Subcutaneous abdominal adipose tissue (tissue), 5 donors: Measurements from ENCODE around the gene STXBP1.

Experiments used
- H3K27ac ChIP-seq: one replicate; pipeline ENCODE4 v1.7.0; 2013; ENCODE audit warnings: low read depth, mild to moderate bottlenecking, inconsistent platforms, low read length, moderate library complexity
- H3K27me3 ChIP-seq, 5 donors: one replicate each; pipeline ENCODE4 v1.7.0; 2013; ENCODE audit warnings: low read length in 5 of 5, inconsistent platforms in 1 of 5; ENCODE audit not compliant: control insufficient read depth in 5 of 5, insufficient read depth in 4 of 5
- H3K36me3 ChIP-seq, 5 donors: one replicate each; pipeline ENCODE4 v1.7.0; 2013; ENCODE audit warnings: low read length in 5 of 5; ENCODE audit not compliant: control insufficient read depth in 5 of 5, insufficient read depth in 5 of 5
- H3K4me1 ChIP-seq, 5 donors: one replicate each; pipeline ENCODE4 v1.7.0; 2013; ENCODE audit warnings: low read length in 5 of 5, mild to moderate bottlenecking in 3 of 5, moderate library complexity in 1 of 5; ENCODE audit not compliant: control insufficient read depth in 5 of 5, insufficient read depth in 5 of 5
- H3K4me3 ChIP-seq, 5 donors: one replicate each; pipeline ENCODE4 v1.7.0; 2013; ENCODE audit warnings: low read length in 5 of 5, low read depth in 1 of 5
- H3K9ac ChIP-seq, 5 donors: one replicate each; pipeline ENCODE4 v1.7.0; 2013; ENCODE audit warnings: low read length in 5 of 5, mild to moderate bottlenecking in 4 of 5, moderate library complexity in 3 of 5
- H3K9me3 ChIP-seq, 5 donors: one replicate each; pipeline ENCODE4 v1.7.0; 2013; ENCODE audit warnings: low read length in 5 of 5; ENCODE audit not compliant: control insufficient read depth in 5 of 5
- donor health status: healthy.
- donor health status: healthy.
- donor health status: healthy.
- donor health status: healthy.
- donor health status: healthy.

Gene STXBP1

DNA sequence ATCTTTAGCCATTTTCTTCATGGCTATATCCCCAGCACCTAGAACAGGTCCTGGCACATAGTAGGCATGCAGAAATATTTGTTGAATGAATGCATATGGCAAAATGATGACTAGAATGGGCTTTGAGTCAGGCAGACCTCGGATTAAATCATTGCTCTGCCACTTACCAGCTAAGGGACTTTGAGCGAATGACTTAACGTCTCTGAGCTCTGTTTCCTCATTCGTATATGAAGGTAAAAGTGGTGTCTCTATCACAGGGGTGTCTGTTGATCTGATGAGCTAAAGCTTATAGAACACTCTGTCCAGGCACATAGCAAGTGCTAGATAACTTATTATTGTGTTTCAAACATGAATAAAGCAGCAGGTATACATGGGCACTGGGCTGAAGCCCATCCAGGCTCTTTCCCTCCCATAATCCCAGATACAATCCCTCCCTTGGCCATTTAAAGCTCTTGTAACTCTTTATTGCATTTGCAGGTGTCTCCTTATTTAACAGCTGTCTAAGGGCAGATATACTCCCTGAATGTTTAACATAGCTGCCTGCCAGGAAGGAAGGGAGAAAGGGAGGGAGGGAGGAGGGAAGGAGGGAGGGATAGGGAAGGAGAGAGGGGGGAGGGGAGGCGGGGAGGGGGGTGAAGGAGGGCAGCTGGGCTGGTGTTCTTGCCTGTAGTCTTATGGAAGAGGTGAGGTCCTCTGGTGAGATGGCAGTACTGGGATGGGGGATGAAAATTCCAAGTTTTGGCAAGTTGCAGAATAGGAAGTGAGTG, 23.2 kb upstream of the STXBP1 start:
- no peak overlapping the region for H3K4me3 ChIP-seq
- no peaks in the 10 kb centered on the region for H3K9me3 ChIP-seq
- no peaks in the 10 kb centered on the region for H3K36me3 ChIP-seq
- no peaks in the 10 kb centered on the region for H3K27me3 ChIP-seq
- H3K4me1 ChIP-seq = peaks cover 0 to 3% (median 0%) of the 10 kb centered on the region in 5 donors
- H3K9ac ChIP-seq = no peak overlapping the region
- no peak overlapping the region for H3K27ac ChIP-seq

DNA sequence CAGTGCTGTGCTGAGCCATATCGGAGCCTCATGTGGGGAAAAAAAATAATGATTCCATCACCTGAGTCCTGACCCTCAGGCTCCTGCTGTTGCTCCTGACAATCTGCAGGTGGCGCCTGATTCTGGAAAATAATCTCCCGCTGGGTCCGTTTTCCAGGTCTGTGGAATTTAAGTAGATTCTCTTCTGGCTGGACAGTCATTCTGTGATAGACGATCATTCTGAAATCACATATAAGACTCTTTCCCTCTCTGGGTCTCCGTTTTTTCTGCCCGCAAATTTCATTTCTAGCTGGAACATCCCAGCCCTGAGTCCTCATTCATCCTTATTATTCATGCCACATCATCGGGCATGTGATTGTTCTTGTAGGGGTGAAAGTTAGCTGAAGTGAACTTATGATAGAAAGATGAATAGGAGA, 22.1 kb upstream of the STXBP1 start:
- Histone ChIP-seq H3K27me3 (no peaks in the 10 kb centered on the region), H3K36me3 (no peaks in the 10 kb centered on the region), H3K4me3 (no peak overlapping the region), H3K9ac (no peak overlapping the region), H3K4me1 (peaks cover 0 to 3% (median 0%) of the 10 kb centered on the region in 5 donors), H3K27ac (no peak overlapping the region), H3K9me3 (no peaks in the 10 kb centered on the region)

DNA sequence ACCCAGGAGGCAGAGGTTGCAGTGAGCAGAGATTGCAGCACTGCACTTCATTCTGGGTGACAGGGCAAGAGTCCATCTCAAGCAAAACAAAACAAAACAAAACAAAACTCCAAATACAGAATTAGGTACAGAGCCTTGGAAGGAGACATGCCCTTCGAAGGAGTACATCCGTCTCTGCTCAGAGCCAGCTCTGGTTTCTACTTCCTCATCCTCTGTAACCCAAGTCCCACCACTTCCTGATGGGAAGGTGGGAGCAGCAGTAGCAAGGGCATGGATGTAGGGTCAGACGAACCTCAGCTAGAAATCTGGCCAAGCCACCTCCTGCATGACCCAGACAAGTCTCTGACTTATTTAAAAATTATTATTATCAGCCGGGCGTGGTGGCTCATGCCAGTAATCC, 16.5 kb upstream of the STXBP1 start:
- Histone ChIP-seq H3K27ac (no peak overlapping the region), H3K9ac (no peak overlapping the region), H3K36me3 (no peaks in the 10 kb centered on the region), H3K27me3 (no peaks in the 10 kb centered on the region), H3K4me3 (no peak overlapping the region), H3K4me1 (peaks cover 0 to 13% (median 11%) of the 10 kb centered on the region in 5 donors), H3K9me3 (no peaks in the 10 kb centered on the region)

DNA sequence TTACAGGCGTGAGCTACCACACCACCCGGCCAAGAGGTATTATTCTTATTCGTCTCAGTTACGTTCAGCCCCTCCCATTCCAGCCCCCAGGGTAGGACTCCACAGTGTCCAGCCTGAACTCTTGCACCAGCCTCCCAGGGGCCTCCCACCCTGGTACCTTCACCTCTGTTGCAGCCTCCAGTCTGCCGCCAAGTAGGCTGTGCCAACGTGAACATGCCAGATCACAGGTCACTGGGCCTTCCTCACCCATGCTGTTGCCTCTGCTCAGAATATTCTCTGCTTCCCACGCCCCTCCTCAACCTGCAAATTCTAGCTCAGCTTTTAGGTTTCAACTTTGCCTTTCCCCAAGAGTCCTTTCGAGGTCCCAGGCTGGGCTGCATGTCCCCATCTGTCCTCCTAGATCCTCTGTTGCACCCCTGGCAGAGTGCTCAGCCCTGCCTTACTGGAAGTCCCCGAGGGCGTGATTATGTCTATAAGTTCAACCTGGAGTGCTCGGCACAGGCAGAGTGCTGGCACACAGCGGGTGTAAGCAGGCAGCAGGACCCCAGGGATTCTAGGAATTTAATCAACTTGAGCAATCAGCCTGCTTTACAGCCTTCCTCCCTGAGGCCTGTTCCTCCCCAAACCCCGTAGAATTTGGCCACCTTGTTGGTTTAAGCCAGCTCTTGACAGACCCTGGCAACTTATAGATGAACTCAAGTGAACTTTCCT, 13.1 kb upstream of the STXBP1 start:
- Histone ChIP-seq H3K27me3 (no peaks in the 10 kb centered on the region), H3K4me3 (peak overlapping the region in 1 of 5 donors; percentile 16), H3K36me3 (no peaks in the 10 kb centered on the region), H3K9me3 (no peaks in the 10 kb centered on the region), H3K4me1 (peaks cover 0 to 13% (median 11%) of the 10 kb centered on the region in 5 donors), H3K9ac (no peak overlapping the region), H3K27ac (no peak overlapping the region)

DNA sequence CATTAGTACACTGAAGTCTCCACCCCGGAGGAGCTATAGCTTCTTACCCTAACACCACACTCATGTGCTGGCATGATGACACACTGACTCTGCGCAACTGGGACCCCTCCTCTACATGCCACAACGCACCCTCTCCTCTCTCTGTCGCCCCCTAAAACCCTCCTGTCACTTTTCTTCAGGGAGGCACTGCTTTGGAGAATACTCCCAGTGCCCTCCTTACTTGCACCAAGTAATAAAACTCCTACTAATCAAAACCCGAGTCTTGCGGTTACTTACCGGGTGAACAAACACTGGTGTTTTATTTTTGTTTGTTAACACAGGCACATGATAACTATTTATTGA, 12.6 kb upstream of the STXBP1 start:
- Histone ChIP-seq H3K4me1 (peaks cover 0 to 13% (median 11%) of the 10 kb centered on the region in 5 donors), H3K9ac (no peak overlapping the region), H3K4me3 (no peak overlapping the region), H3K9me3 (no peaks in the 10 kb centered on the region), H3K36me3 (no peaks in the 10 kb centered on the region), H3K27me3 (no peaks in the 10 kb centered on the region), H3K27ac (no peak overlapping the region)

DNA sequence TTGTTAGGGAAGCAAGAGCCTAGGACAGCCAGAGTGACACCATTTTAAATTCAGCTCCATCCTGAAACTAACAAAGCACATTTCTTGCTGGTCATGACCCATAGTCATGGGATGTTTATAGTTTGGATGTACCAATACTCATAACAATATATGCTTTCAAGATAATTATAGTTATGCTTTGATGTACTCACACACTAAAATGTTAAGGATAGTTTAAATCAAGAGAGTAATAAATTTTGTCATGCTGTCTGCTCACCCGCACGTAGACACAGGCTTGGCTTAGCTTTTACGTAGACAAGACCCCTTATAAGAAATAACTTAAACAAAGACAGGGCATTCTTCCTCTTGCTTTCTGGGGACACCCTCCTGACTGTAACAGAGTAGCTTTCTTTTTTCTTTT, 8.9 kb upstream of the STXBP1 start:
- no peaks in the 10 kb centered on the region for H3K9me3 ChIP-seq

DNA sequence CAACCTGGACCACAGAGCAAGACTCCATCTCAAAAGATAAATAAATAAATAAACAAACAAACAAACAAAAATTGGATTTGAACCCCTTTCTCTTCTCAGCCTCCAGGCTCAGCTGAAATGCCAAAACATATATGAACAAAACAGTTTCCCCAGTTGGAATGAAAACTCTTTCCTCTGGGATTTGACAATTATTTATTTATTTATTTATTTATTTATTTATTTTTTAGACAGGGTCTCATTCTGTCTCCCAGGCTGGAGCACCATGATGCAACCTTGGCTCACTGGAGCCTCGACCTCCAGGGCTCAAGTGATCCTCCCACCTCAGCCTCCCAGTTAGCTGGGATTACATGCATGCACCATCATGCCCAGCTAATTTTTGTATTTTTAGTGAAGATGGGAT, 6.0 kb upstream of the STXBP1 start:
- no peak overlapping the region for H3K27ac ChIP-seq
- H3K9me3 ChIP-seq = no peaks in the 10 kb centered on the region
- no peak overlapping the region for H3K9ac ChIP-seq
- H3K36me3 ChIP-seq = no peaks in the 10 kb centered on the region
- peaks cover 2 to 24% (median 22%) of the 10 kb centered on the region in 5 donors for H3K4me1 ChIP-seq
- H3K27me3 ChIP-seq = peaks cover 0 to 3% (median 0%) of the 10 kb centered on the region in 5 donors
- no peak overlapping the region for H3K4me3 ChIP-seq

More for the DNA sequence above, 8.9 kb upstream of the STXBP1 start:
- Histone ChIP-seq H3K36me3 (no peaks in the 10 kb centered on the region), H3K9ac (no peak overlapping the region), H3K4me1 (peaks cover 2 to 29% (median 28%) of the 10 kb centered on the region in 5 donors), H3K4me3 (no peak overlapping the region), H3K27ac (no peak overlapping the region), H3K27me3 (no peaks in the 10 kb centered on the region)

DNA sequence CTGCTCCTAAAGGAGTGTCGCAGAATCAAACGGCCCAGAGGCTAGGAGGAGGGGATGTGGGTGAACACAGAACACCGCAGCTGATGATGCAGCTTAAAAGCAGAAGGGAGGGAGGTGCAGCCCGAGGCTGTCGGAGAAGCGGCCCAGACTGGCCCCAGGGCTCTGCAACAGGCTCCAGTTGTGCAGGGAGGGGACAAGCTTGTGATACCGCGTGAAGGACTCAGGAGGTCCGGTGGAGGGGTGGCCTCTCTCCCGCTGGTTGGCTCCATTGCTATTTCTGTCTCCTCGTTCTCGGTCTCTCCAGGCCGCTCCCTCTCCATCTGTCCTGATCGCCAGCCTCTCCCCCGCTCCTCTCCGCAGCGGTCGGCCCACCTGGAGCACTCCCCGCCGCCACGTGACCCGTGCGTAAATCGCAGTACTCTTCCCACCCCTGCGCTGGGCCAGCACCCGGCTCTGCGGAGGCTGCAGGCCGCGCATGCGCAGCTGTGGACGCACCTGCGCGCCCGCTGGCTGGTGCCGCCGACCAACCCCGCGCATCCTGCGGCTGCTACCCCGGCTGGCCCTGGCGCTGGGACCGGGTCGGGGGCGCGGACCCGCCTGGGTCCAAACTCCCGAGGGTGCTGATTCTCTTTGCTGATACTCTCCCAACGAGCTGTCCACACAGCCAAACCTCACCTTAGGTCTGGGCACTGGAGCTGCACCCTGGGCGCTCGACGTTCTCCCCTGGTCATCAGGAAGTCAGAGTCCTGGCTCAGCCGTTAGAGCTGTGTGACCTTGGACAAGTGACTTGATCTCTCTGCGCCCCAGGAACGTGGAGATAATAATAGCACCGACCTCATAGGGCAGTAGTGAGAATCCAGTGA, 3.7 kb upstream of the STXBP1 start:
- H3K27me3 ChIP-seq = peaks cover 0 to 3% (median 0%) of the 10 kb centered on the region in 5 donors
- H3K27ac ChIP-seq = peak overlapping the region; percentile 38
- peaks cover 4 to 37% (median 31%) of the 10 kb centered on the region in 5 donors for H3K4me1 ChIP-seq
- no peak overlapping the region for H3K9ac ChIP-seq
- no peaks in the 10 kb centered on the region for H3K36me3 ChIP-seq
- no peaks in the 10 kb centered on the region for H3K9me3 ChIP-seq
- peak overlapping the region in 4 of 5 donors; percentile 29 to 60 (median 50) for H3K4me3 ChIP-seq

DNA sequence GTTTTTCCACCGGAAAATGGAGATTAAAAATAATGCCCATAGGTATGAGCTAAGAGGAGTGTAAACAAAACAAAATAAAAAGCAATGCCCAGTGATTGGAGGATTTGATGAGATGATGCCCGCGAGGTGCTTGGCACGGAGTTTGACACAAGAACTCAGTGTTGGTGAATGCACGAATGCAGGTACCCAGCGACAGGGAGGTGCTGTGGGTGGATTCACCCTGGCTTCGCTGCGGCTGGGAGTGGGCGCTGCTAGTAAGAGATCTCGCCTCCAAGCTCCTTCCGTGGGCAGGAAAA, 526 bp upstream of the STXBP1 start:
- peak overlapping the region in 2 of 5 donors; percentile 16 to 60 for H3K9ac ChIP-seq
- H3K27ac ChIP-seq = no peak overlapping the region
- no peaks in the 10 kb centered on the region for H3K9me3 ChIP-seq
- H3K4me3 ChIP-seq = peak overlapping the region; percentile 70 to 83 (median 77)
- H3K27me3 ChIP-seq = peaks cover 0 to 3% (median 0%) of the 10 kb centered on the region in 5 donors
- no peaks in the 10 kb centered on the region for H3K36me3 ChIP-seq
- H3K4me1 ChIP-seq = peaks cover 4 to 55% (median 49%) of the 10 kb centered on the region in 5 donors
